HepG2 (cell line): Measurements from ENCODE around the gene NEDD4L. TPM values are rescaled to one million over a fixed set of nuclear protein-coding genes. Genes with fewer than 3 reads are reported as not detected.

Experiments
- ATAC-seq: fragments of 200-7000 bp; cut with Tn5 transposase; 3 replicates; pipeline ENCODE4 v1.9.1; 2020; ENCODE audit warnings: mild to moderate bottlenecking, moderate library complexity
- BruUV-seq: library from RNA; stranded (reverse); fragments of 400-500 nt; replicated peaks from 2 replicates; lab custom pipeline; 2021; lab: Mats Ljungman, UMichigan
- CTCF ChIA-PET: fragments of 300-600 bp; formaldehyde crosslinking; extraction: SDS; loops from one replicate; lab custom pipeline; 2021; ENCODE audit warnings: low total read pairs, inconsistent platforms, low intra/inter-chr PET ratio; lab: Yijun Ruan, JAX
- POLR2A ChIA-PET: fragments of 350-600 bp; sonication (Branson Sonifier 250); formaldehyde crosslinking; loops from one replicate; lab custom pipeline; 2020; ENCODE audit warnings: antibody characterized with exemption, inconsistent platforms; lab: Yijun Ruan, JAX
- DNase-seq: peaks from one replicate; pipeline ENCODE4 v3.0.0-alpha.2; 2015; ENCODE audit warnings: low spot score
- FAIRE-seq: peaks from 3 replicates; lab custom pipeline; 2011; peaks lifted over from hg19 to GRCh38; lab: Jason Lieb, UNC
- H2AFZ ChIP-seq: one replicate; pipeline ENCODE4 v1.6.1; 2011; ENCODE audit warnings: low read length, inconsistent platforms
- H3K27ac ChIP-seq: fragments of 300-600 bp; 3 replicates; pipeline ENCODE4 v1.8.0; 2011; ENCODE audit warnings: mixed run types, mild to moderate bottlenecking, mixed read lengths, low read length, inconsistent platforms; ENCODE audit not compliant: insufficient read depth; ENCODE audit errors: extremely low read length
- H3K27me3 ChIP-seq, 2 experiments: fragments of 200-600 bp in 1 of 2; 2 replicates in 1 of 2; 3 replicates in 1 of 2; pipeline versions ENCODE4 v1.6.0 to v1.8.0; 2011; ENCODE audit warnings: low read length in 2 of 2, mild to moderate bottlenecking in 2 of 2, moderate library complexity in 2 of 2, inconsistent platforms in 1 of 2; ENCODE audit not compliant: insufficient read depth in 2 of 2, control insufficient read depth in 1 of 2
- H3K36me3 ChIP-seq, 2 experiments: fragments of 200-600 bp in 1 of 2; replicated peaks in 1 of 2; 2 replicates in 1 of 2; 3 replicates in 1 of 2; pipeline versions ENCODE4 v1.5.1 to v1.8.0; 2011; ENCODE audit warnings: low read length in 2 of 2, inconsistent platforms in 1 of 2; ENCODE audit not compliant: insufficient read depth in 2 of 2, control insufficient read depth in 1 of 2
- H3K4me1 ChIP-seq: 2 replicates; pipeline ENCODE4 v1.5.1; 2012; ENCODE audit warnings: low read length, inconsistent platforms; ENCODE audit not compliant: insufficient read depth
- H3K4me2 ChIP-seq: 2 replicates; pipeline ENCODE4 v1.6.0; 2011; ENCODE audit warnings: low read depth, low read length, inconsistent platforms
- H3K4me3 ChIP-seq, 3 experiments: fragments of 200-600 bp in 1 of 3; sonication (generic), shearing (Covaris generic) in 1 of 3; replicated peaks in 1 of 3; 2 replicates each; pipeline ENCODE4 v1.5.1; 2011 to 2016; ENCODE audit warnings: low read length in 3 of 3, inconsistent platforms in 2 of 3, low read depth in 2 of 3, mild to moderate bottlenecking in 2 of 3, control low read depth in 1 of 3, mixed read lengths in 1 of 3; ENCODE audit not compliant: insufficient read depth in 1 of 3
- H3K79me2 ChIP-seq: one replicate; pipeline ENCODE4 v1.6.1; 2011; ENCODE audit warnings: low read length, inconsistent platforms; ENCODE audit not compliant: insufficient read depth
- H3K9ac ChIP-seq: 2 replicates; pipeline ENCODE4 v1.6.0; 2011; ENCODE audit warnings: mild to moderate bottlenecking, low read depth, low read length, inconsistent platforms; ENCODE audit not compliant: insufficient read depth
- H3K9me3 ChIP-seq: 2 replicates; pipeline ENCODE4 v1.5.1; 2012; ENCODE audit warnings: mild to moderate bottlenecking, low read length
- H4K20me1 ChIP-seq: 2 replicates; pipeline ENCODE4 v1.6.0; 2011; ENCODE audit warnings: inconsistent platforms, mild to moderate bottlenecking, low read length, moderate library complexity; ENCODE audit not compliant: insufficient read depth
- AKAP8 ChIP-seq: sonication (generic); formaldehyde crosslinking; IDR thresholded peaks from 2 replicates; pipeline ENCODE4 v1.5.1; 2020; ENCODE audit warnings: mild to moderate bottlenecking, missing genetic modification reagents
- ATM ChIP-seq: fragments of 450-650 bp; IDR thresholded peaks from 2 replicates; pipeline ENCODE4 v1.7.1; 2017; ENCODE audit warnings: mild to moderate bottlenecking, borderline replicate concordance
- DMAP1 ChIP-seq: IDR thresholded peaks from 2 replicates; pipeline ENCODE4 v1.6.1; 2016
- FLYWCH1 ChIP-seq: sonication (generic); formaldehyde crosslinking; IDR thresholded peaks from 2 replicates; pipeline ENCODE4 v1.8.1; 2023; ENCODE audit warnings: mild to moderate bottlenecking, missing genetic modification reagents
- KLF6 ChIP-seq: IDR thresholded peaks from 2 replicates; pipeline ENCODE4 v1.8.0; 2016; ENCODE audit warnings: missing biosample characterization, missing genetic modification reagents
- MEF2D ChIP-seq: sonication (generic); formaldehyde crosslinking; IDR thresholded peaks from 2 replicates; pipeline ENCODE4 v1.5.1; 2020; ENCODE audit warnings: mild to moderate bottlenecking, missing genetic modification reagents
- MXD4 ChIP-seq: IDR thresholded peaks from 2 replicates; pipeline ENCODE4 v1.6.1; 2016; ENCODE audit warnings: mild to moderate bottlenecking, missing biosample characterization, missing genetic modification reagents
- NFE2 ChIP-seq: sonication (generic); formaldehyde crosslinking; IDR thresholded peaks from 2 replicates; pipeline ENCODE4 v1.4.0; 2020; ENCODE audit warnings: missing genetic modification reagents
- PLRG1 ChIP-seq: fragments of 450-650 bp; conservative IDR thresholded peaks from 2 replicates; pipeline ENCODE4 v1.6.1; 2016
- PPARG ChIP-seq: conservative IDR thresholded peaks from 2 replicates; pipeline ENCODE4 v1.6.1; 2016; ENCODE audit warnings: missing biosample characterization, missing genetic modification reagents
- U2AF2 ChIP-seq: fragments of 200-400 bp; formaldehyde crosslinking; IDR thresholded peaks from 2 replicates; pipeline ENCODE4 v1.6.1; 2017; ENCODE audit warnings: low read depth, mild to moderate bottlenecking, low read length
- ZBTB7B ChIP-seq: sonication (generic); formaldehyde crosslinking; IDR thresholded peaks from 2 replicates; pipeline ENCODE4 v1.4.0; 2020; ENCODE audit warnings: missing genetic modification reagents
- ZFX ChIP-seq: sonication (generic); formaldehyde crosslinking; IDR thresholded peaks from 2 replicates; pipeline ENCODE4 v1.4.0; 2020; ENCODE audit warnings: mild to moderate bottlenecking, low read depth, missing genetic modification reagents, moderate library complexity
- ZNF160 ChIP-seq: sonication (generic); formaldehyde crosslinking; IDR thresholded peaks from 2 replicates; pipeline ENCODE4 v1.8.0; 2022; ENCODE audit warnings: mild to moderate bottlenecking, inconsistent platforms, missing genetic modification reagents
- ZNF234 ChIP-seq: sonication (generic); formaldehyde crosslinking; conservative IDR thresholded peaks from 2 replicates; pipeline ENCODE4 v1.5.1; 2020; ENCODE audit warnings: mild to moderate bottlenecking, missing genetic modification reagents
- in situ Hi-C: cut with HindIII; loops from 2 replicates; pipeline ENCODE4 v1.10.0; 2017; ENCODE audit warnings: low pct_unique_long_range_greater_than_20kb; ENCODE audit not compliant: extremely low pct_ligation_motif_present
- intact Hi-C: fragments of 100-400 bp; cut with micrococcal nuclease; formaldehyde crosslinking; loops from one replicate; pipeline ENCODE4 v1.10.0; 2022; ENCODE audit not compliant: unreplicated experiment
- polyA plus RNA-seq, 8 experiments: library from polyadenylated mRNA; depleted of rRNA in 3 of 8; stranded (reverse) in 7 of 8; unstranded in 1 of 8; fragments of >200 nt; fragmentation: Illumina TruSeq in 4 of 8; extraction: Trizol in 4 of 8; gene quantifications; 2 replicates each; pipeline versions ENCODE4 v1.2.1 to v1.2.3, GENCODE V29; 2011 to 2016; ENCODE audit warnings: low read depth in 4 of 8, missing spikeins in 1 of 8, mixed read lengths in 1 of 8; ENCODE audit not compliant: insufficient read depth in 1 of 8
- total RNA-seq, 5 experiments: library from RNA; depleted of rRNA; stranded (reverse); fragments of >200 nt; fragmentation: Illumina TruSeq; extraction: Trizol; gene quantifications; 2 replicates each; pipeline ENCODE4 v1.2.3, GENCODE V29; 2016; ENCODE audit warnings: low read depth in 1 of 5
- TF ChIP-seq, protein P1 (sequence below): sonication (generic); formaldehyde crosslinking; IDR thresholded peaks from 2 replicates; pipeline ENCODE4 v1.5.1; 2020; ENCODE audit warnings: missing genetic modification reagents, mild to moderate bottlenecking, borderline replicate concordance
- TF ChIP-seq, protein P2 (sequence below): sonication (generic); formaldehyde crosslinking; IDR thresholded peaks from 2 replicates; pipeline ENCODE4 v1.9.0; 2021; ENCODE audit warnings: missing genetic modification reagents, borderline replicate concordance
- TF ChIP-seq, protein P3 (sequence below): sonication (generic); formaldehyde crosslinking; IDR thresholded peaks from 2 replicates; pipeline ENCODE4 v1.5.0; 2020; ENCODE audit warnings: missing genetic modification reagents

NEDD4L gene
- total and polyA plus RNA-seq, 2 of the 13 experiments (the other 11 are each of a cell fraction or from before 2014, with no cell fraction given) = 168 to 390 TPM

DNA sequence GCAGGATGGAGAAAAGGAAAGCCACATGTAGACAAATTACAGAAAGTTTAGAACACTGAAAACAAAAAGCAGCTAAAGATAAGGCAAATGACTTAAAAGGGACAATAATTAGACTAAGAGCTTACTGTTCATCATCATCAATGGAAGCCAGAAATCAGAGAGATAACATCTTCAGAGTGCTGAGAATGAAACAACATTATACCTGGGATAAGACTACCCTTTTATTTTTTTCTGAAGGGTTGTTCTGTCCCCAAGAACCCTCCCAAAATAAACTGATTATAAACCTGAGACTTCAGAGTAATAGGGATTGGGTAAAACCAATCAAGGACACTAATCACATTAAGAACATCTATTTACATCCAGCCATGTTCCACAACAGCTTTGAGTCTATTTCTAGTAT, 6.9 kb upstream of the NEDD4L start:
- Histone ChIP-seq H3K4me2 (no peak overlapping the region), H4K20me1 (no peaks in the 10 kb centered on the region), H2AFZ (no peak overlapping the region), H3K4me3 (no peak overlapping the region), H3K27ac (no peak overlapping the region), H3K9ac (no peak overlapping the region), H3K4me1 (peaks cover 29% of the 10 kb centered on the region), H3K36me3 (no peaks in the 10 kb centered on the region), H3K79me2 (no peaks in the 10 kb centered on the region), H3K9me3 (no peaks in the 10 kb centered on the region), H3K27me3 (no peaks in the 10 kb centered on the region)
- FAIRE-seq (no peak), DNase-seq (no peak), ATAC-seq (no peak)
- POLR2A ChIA-PET = interaction anchor here (1.2 kb wide), 1 partner anchor 24 kb away, joined by 4 read pairs; no protein-coding TSS in a partner anchor
- in situ Hi-C loops (no loop called here), intact Hi-C loops (no loop called here)
- BruUV-seq = no TSS peak
- CTCF ChIA-PET = no interaction called here
- TF ChIP-seq NFE2 (CRISPR knock-in tag) (no peak), KLF6 (CRISPR knock-in tag) (no peak), ZFX (CRISPR knock-in tag) (no peak), U2AF2 (no peak), PLRG1 (no peak), FLYWCH1 (CRISPR knock-in tag) (no peak), DMAP1 (CRISPR knock-in tag) (no peak), ZBTB7B (no peak), MEF2D (CRISPR knock-in tag) (no peak), PPARG (CRISPR knock-in tag) (no peak), ZNF234 (CRISPR knock-in tag) (no peak), ATM (no peak), ZNF160 (CRISPR knock-in tag) (no peak), AKAP8 (no peak), MXD4 (CRISPR knock-in tag) (no peak)
- TF ChIP-seq, protein P1, sequence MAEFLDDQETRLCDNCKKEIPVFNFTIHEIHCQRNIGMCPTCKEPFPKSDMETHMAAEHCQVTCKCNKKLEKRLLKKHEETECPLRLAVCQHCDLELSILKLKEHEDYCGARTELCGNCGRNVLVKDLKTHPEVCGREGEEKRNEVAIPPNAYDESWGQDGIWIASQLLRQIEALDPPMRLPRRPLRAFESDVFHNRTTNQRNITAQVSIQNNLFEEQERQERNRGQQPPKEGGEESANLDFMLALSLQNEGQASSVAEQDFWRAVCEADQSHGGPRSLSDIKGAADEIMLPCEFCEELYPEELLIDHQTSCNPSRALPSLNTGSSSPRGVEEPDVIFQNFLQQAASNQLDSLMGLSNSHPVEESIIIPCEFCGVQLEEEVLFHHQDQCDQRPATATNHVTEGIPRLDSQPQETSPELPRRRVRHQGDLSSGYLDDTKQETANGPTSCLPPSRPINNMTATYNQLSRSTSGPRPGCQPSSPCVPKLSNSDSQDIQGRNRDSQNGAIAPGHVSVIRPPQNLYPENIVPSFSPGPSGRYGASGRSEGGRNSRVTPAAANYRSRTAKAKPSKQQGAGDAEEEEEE (CRISPR knock-in tag) = no peak
- TF ChIP-seq, protein P2, sequence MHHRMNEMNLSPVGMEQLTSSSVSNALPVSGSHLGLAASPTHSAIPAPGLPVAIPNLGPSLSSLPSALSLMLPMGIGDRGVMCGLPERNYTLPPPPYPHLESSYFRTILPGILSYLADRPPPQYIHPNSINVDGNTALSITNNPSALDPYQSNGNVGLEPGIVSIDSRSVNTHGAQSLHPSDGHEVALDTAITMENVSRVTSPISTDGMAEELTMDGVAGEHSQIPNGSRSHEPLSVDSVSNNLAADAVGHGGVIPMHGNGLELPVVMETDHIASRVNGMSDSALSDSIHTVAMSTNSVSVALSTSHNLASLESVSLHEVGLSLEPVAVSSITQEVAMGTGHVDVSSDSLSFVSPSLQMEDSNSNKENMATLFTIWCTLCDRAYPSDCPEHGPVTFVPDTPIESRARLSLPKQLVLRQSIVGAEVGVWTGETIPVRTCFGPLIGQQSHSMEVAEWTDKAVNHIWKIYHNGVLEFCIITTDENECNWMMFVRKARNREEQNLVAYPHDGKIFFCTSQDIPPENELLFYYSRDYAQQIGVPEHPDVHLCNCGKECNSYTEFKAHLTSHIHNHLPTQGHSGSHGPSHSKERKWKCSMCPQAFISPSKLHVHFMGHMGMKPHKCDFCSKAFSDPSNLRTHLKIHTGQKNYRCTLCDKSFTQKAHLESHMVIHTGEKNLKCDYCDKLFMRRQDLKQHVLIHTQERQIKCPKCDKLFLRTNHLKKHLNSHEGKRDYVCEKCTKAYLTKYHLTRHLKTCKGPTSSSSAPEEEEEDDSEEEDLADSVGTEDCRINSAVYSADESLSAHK (CRISPR knock-in tag) = no peak
- TF ChIP-seq, protein P3, sequence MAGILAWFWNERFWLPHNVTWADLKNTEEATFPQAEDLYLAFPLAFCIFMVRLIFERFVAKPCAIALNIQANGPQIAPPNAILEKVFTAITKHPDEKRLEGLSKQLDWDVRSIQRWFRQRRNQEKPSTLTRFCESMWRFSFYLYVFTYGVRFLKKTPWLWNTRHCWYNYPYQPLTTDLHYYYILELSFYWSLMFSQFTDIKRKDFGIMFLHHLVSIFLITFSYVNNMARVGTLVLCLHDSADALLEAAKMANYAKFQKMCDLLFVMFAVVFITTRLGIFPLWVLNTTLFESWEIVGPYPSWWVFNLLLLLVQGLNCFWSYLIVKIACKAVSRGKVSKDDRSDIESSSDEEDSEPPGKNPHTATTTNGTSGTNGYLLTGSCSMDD (CRISPR knock-in tag) = no peak
